Peyer's patch (tissue), 4 donors: ENCODE data around the gene TRIB2.

ENCODE experiments used
- POLR2A ChIP-seq, 2 donors: fragments of 450-650 bp; IDR thresholded peaks; one replicate each; pipeline ENCODE4 v1.5.1; 2017; ENCODE audit warnings: antibody characterized with exemption in 2 of 2, mild to moderate bottlenecking in 2 of 2, moderate library complexity in 2 of 2
- TF ChIP-seq, protein P1 (sequence below), 6 experiments: fragments of 450-650 bp in 4 of 6; fragments of 200-600 bp in 2 of 6; sonication (generic) in 1 of 6; IDR thresholded peaks; one replicate each; pipeline ENCODE4 v1.5.1; 2017 to 2019; ENCODE audit warnings: antibody characterized with exemption in 6 of 6, mild to moderate bottlenecking in 3 of 6, moderate library complexity in 1 of 6

DNA sequence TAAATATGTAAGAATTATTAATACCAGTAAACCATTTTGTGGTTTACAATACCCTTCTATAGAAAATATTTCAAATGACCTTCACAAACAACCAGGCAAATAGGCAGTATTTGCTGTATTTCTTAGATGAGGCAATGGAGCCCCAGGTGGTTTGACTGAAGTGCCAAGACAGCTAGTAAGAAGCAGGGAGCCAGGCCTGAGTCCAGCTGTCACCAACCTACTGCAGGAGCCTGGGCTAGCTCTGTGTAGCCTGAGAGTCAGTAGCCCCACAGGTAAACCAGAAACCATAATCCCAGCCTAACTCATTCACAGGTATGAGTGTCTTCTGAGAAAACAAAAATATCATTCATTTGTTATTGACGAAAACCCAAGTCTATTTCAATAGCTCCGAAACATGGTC is 45.6 kb downstream of the TRIB2 start:
- TF ChIP-seq, protein P1, sequence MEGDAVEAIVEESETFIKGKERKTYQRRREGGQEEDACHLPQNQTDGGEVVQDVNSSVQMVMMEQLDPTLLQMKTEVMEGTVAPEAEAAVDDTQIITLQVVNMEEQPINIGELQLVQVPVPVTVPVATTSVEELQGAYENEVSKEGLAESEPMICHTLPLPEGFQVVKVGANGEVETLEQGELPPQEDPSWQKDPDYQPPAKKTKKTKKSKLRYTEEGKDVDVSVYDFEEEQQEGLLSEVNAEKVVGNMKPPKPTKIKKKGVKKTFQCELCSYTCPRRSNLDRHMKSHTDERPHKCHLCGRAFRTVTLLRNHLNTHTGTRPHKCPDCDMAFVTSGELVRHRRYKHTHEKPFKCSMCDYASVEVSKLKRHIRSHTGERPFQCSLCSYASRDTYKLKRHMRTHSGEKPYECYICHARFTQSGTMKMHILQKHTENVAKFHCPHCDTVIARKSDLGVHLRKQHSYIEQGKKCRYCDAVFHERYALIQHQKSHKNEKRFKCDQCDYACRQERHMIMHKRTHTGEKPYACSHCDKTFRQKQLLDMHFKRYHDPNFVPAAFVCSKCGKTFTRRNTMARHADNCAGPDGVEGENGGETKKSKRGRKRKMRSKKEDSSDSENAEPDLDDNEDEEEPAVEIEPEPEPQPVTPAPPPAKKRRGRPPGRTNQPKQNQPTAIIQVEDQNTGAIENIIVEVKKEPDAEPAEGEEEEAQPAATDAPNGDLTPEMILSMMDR (IDR thresholded peaks at IDR 0.05): no peak
- no peak for TF ChIP-seq POLR2A (IDR thresholded peaks at IDR 0.05)
